GM21717 (cell line): ENCODE data around the gene FUT6.
"Not testable (repeated sequence)": the region's sequence is repeated elsewhere in the genome, so short reads cannot be mapped to it uniquely, and the experiment has no call there.

Experiments
- ATAC-seq: cut with Tn5 transposase; IDR thresholded peaks from one replicate; pipeline ENCODE4 v1.9.1; 2021; ENCODE audit warnings: mild to moderate bottlenecking, moderate library complexity; ENCODE audit not compliant: unreplicated experiment

FUT6 gene

GRCh38 chr19:5788422-5788821 is 51.1 kb downstream of the FUT6 start:
- ATAC-seq, result no peak

GRCh38 chr19:5787409-5788182 is 51.9 kb downstream of the FUT6 start:
- ATAC-seq, result no peak

- no peak for ATAC-seq
These were observed 52.7 kb downstream of the FUT6 start for GRCh38 chr19:5786593-5787408.

GRCh38 chr19:5785423-5785822 is 54.1 kb downstream of the FUT6 start:
- no peak for ATAC-seq

- ATAC-seq, result no peak
These were observed 54.8 kb downstream of the FUT6 start, which contains the start of gene PRR22 for GRCh38 chr19:5784581-5785147. Gene PRR22 (minus strand): TSS chr19:5784746. CDS start chr19:5784660, 86 bp downstream.

GRCh38 chr19:5782945-5783919 is 56.3 kb downstream of the FUT6 start:
- ATAC-seq, result no peak

GRCh38 chr19:5782322-5782721 is 57.2 kb downstream of the FUT6 start:
- no peak for ATAC-seq

GRCh38 chr19:5780916-5781315 is 58.6 kb downstream of the FUT6 start:
- not testable (repeated sequence) for ATAC-seq
